Stimulated activated CD8-positive, alpha-beta memory T cell treated with anti-CD3 and anti-CD28 coated beads, Interleukin-12 subunit alpha, Interleukin-12 subunit beta, amount 100 ng/mL, for 24 hours (primary cell): Measurements from ENCODE around the gene TBC1D8B.

Source experiments
- DNase-seq: peaks from one replicate; pipeline ENCODE4 v3.0.0-alpha.2; 2020; ENCODE audit errors: extremely low read depth

Gene TBC1D8B

GRCh38 chrX:106898462-106898861 is 96.0 kb downstream of the TBC1D8B start:
- DNase-seq = no peak

GRCh38 chrX:106899276-106899675 is 96.8 kb downstream of the TBC1D8B start:
- DNase-seq = no peak

GRCh38 chrX:106899841-106900240 is 97.4 kb downstream of the TBC1D8B start:
- no peak for DNase-seq

- no peak for DNase-seq
Observed at GRCh38 chrX:106901341-106901740, 98.9 kb downstream of the TBC1D8B start.

- DNase-seq = no peak
Observed at GRCh38 chrX:106901781-106902219, 99.3 kb downstream of the TBC1D8B start.

GRCh38 chrX:106902684-106903083 is 100.2 kb downstream of the TBC1D8B start:
- no peak for DNase-seq

GRCh38 chrX:106903291-106903824 is 100.9 kb downstream of the TBC1D8B start, which contains the start of gene RIPPLY1:
TSS of gene RIPPLY1 (minus strand) at chrX:106903341. CDS start at chrX:106903287, 54 bp downstream.
- DNase-seq = no peak

- no peak for DNase-seq
Observed at GRCh38 chrX:106903856-106904528, 101.5 kb downstream of the TBC1D8B start.

- DNase-seq = no peak
Observed at GRCh38 chrX:106905064-106905708, 102.7 kb downstream of the TBC1D8B start.

GRCh38 chrX:106906361-106906760 is 103.9 kb downstream of the TBC1D8B start:
- no peak for DNase-seq

GRCh38 chrX:106912864-106913263 is 110.4 kb downstream of the TBC1D8B start:
- DNase-seq = no peak

- DNase-seq = no peak
Observed at GRCh38 chrX:106917830-106918500, 115.5 kb downstream of the TBC1D8B start.

GRCh38 chrX:106919932-106920452 is 117.5 kb downstream of the TBC1D8B start, which contains the start of gene CLDN2:
TSS of gene CLDN2 (plus strand) at chrX:106920402. CDS start at chrX:106928229, 7,827 bp downstream.
- DNase-seq = no peak

- DNase-seq = no peak
Observed at GRCh38 chrX:106921637-106922036, 119.2 kb downstream of the TBC1D8B start.
